Spleen (tissue), 7 donors: Measurements from ENCODE around the gene THOC2.

ENCODE experiments used
- CTCF ChIP-seq, 11 experiments: fragments of 200-600 bp in 7 of 11; fragments of 450-650 bp in 4 of 11; sonication (generic) in 4 of 11; IDR thresholded peaks in 8 of 11; conservative IDR thresholded peaks in 3 of 11; 1 replicate in 7 of 11; 2 replicates in 4 of 11; pipeline versions ENCODE4 v1.4.0 to v1.8.0; 2016 to 2021; ENCODE audit warnings: antibody characterized with exemption in 11 of 11, inconsistent platforms in 4 of 11, mild to moderate bottlenecking in 1 of 11
- POLR2AphosphoS5 ChIP-seq, 3 donors: sonication (generic); formaldehyde crosslinking; IDR thresholded peaks; one replicate each; pipeline ENCODE4 v1.5.1; 2017; ENCODE audit warnings: antibody characterized with exemption in 3 of 3
- donor health status: DM: no; HTN: no; CAD: no; lungs with moderate emphysema.
- donor health status: DM: no; HTN: no; CAD: no.
- donor health status: DM: no; HTN: no; CAD: no.

- TF ChIP-seq CTCF (IDR thresholded peaks at IDR 0.05 in 8 of 11, conservative IDR thresholded peaks at IDR 0.05 in 3 of 11) (no peak), POLR2AphosphoS5 (IDR thresholded peaks at IDR 0.05) (no peak)
These were observed 105.9 kb downstream of the THOC2 start for GRCh38 chrX:123626962-123627361.
